ENCODE data around the gene THSD1. TPM values are rescaled to one million over a fixed set of nuclear protein-coding genes. Genes with fewer than 3 reads are reported as not detected.
A peak's percentile ranks its signal among the peaks of the same experiment; 100 is the strongest.
"Not testable (repeated sequence)": the region's sequence is repeated elsewhere in the genome, so short reads cannot be mapped to it uniquely, and the experiment has no call there.

Gene THSD1
- total RNA-seq, 2 experiments from 2014 or later: 0.18 to 0.31 TPM

- DNase-seq (no peak), ATAC-seq (no peak)
- no peak for TF ChIP-seq CTCF (IDR thresholded peaks at IDR 0.05)
- Mint-ChIP-seq H3K4me1 (ENCODE audit: low read depth) (no peaks in the 10 kb centered on the region), H3K27ac (no peak overlapping the region), H3K4me3 (no peak overlapping the region), H3K36me3 (ENCODE audit: low read depth) (peaks cover 27% of the 10 kb centered on the region), H3K27me3 (no peaks in the 10 kb centered on the region), H3K9me3 (no peaks in the 10 kb centered on the region)
- POLR2A ChIA-PET: no interaction called here
- CTCF ChIA-PET: no interaction called here
- intact Hi-C loops (cut with micrococcal nuclease): no loop called here
Observed at GRCh38 chr13:52414051-52414450, 8.1 kb upstream of the THSD1 start.

- no peaks in the 10 kb centered on the region for H3K9me3 Mint-ChIP-seq
- no peak for TF ChIP-seq CTCF (IDR thresholded peaks at IDR 0.05)
- CTCF ChIA-PET: no interaction called here
- H3K27me3 Mint-ChIP-seq: no peaks in the 10 kb centered on the region
- ATAC-seq (no peak), DNase-seq (no peak)
- intact Hi-C loops (cut with micrococcal nuclease): no loop called here
- peaks cover 17% of the 10 kb centered on the region for H3K36me3 Mint-ChIP-seq (ENCODE audit: low read depth)
- H3K4me3 Mint-ChIP-seq: no peak overlapping the region
- H3K27ac Mint-ChIP-seq: no peak overlapping the region
- H3K4me1 Mint-ChIP-seq (ENCODE audit: low read depth): no peaks in the 10 kb centered on the region
- POLR2A ChIA-PET: no interaction called here
Observed at GRCh38 chr13:52412128-52412527, 6.2 kb upstream of the THSD1 start.

- ATAC-seq: no peak
- Mint-ChIP-seq H3K9me3 (no peaks in the 10 kb centered on the region), H3K4me3 (no peak overlapping the region), H3K36me3 (ENCODE audit: low read depth) (peaks cover 16% of the 10 kb centered on the region), H3K4me1 (ENCODE audit: low read depth) (no peaks in the 10 kb centered on the region), H3K27ac (no peak overlapping the region), H3K27me3 (no peaks in the 10 kb centered on the region)
- no peak for TF ChIP-seq CTCF (IDR thresholded peaks at IDR 0.05)
- CTCF ChIA-PET: no interaction called here
- intact Hi-C loops (cut with micrococcal nuclease): no loop called here
- POLR2A ChIA-PET: no interaction called here
- DNase-seq: no peak
Observed at GRCh38 chr13:52411629-52412028, 5.7 kb upstream of the THSD1 start.

- CTCF ChIA-PET: interaction anchor here (1.2 kb wide), 1 partner anchor 42 kb away, joined by 5 read pairs; the partner anchor contains the start of gene VPS36
- Mint-ChIP-seq H3K27me3 (peaks cover 15% of the 10 kb centered on the region), H3K4me1 (ENCODE audit: low read depth) (peaks cover 18% of the 10 kb centered on the region)
- H3K36me3 Mint-ChIP-seq (ENCODE audit: low read depth); H3K9me3 Mint-ChIP-seq; DNase-seq; intact Hi-C loops (cut with micrococcal nuclease); POLR2A ChIA-PET; H3K27ac Mint-ChIP-seq; ATAC-seq; H3K4me3 Mint-ChIP-seq: not testable (repeated sequence)
Observed at GRCh38 chr13:52408071-52408658, 2.2 kb upstream of the THSD1 start.

- not testable (repeated sequence) for H3K4me3 Mint-ChIP-seq
- CTCF ChIA-PET: interaction anchor here (1.2 kb wide), 1 partner anchor 43 kb away, joined by 5 read pairs; the partner anchor contains the start of gene VPS36
Observed at GRCh38 chr13:52407436-52407835, 1.5 kb upstream of the THSD1 start.

GRCh38 chr13:52406629-52407028, 657 bp upstream of the THSD1 start:
- POLR2A ChIA-PET: no interaction called here

More at GRCh38 chr13:52407436-52407835, 1.5 kb upstream of the THSD1 start:
- ATAC-seq; intact Hi-C loops (cut with micrococcal nuclease); H3K9me3 Mint-ChIP-seq; POLR2A ChIA-PET; DNase-seq; H3K27ac Mint-ChIP-seq; H3K36me3 Mint-ChIP-seq (ENCODE audit: low read depth): not testable (repeated sequence)
- H3K27me3 Mint-ChIP-seq: peaks cover 16% of the 10 kb centered on the region
- H3K4me1 Mint-ChIP-seq (ENCODE audit: low read depth): peaks cover 18% of the 10 kb centered on the region

More at GRCh38 chr13:52406629-52407028, 657 bp upstream of the THSD1 start:
- Mint-ChIP-seq H3K4me3 (peak overlapping the region; percentile 36), H3K4me1 (ENCODE audit: low read depth) (peaks cover 18% of the 10 kb centered on the region), H3K27ac (no peak overlapping the region), H3K27me3 (peaks cover 18% of the 10 kb centered on the region), H3K9me3 (no peaks in the 10 kb centered on the region), H3K36me3 (ENCODE audit: low read depth) (peaks cover 6% of the 10 kb centered on the region)
- CTCF ChIA-PET: no interaction called here
- ATAC-seq: no peak
- DNase-seq: no peak
- no peak for TF ChIP-seq CTCF (IDR thresholded peaks at IDR 0.05)
- intact Hi-C loops (cut with micrococcal nuclease): no loop called here

All from activated CD8-positive, alpha-beta T cell treated with anti-CD3 and anti-CD28 coated beads for 36 hours (primary cell).